Measurements from ENCODE around the gene CPZ.
"Not testable (repeated sequence)": the region's sequence is repeated elsewhere in the genome, so short reads cannot be mapped to it uniquely, and the experiment has no call there.

The CPZ gene

DNA sequence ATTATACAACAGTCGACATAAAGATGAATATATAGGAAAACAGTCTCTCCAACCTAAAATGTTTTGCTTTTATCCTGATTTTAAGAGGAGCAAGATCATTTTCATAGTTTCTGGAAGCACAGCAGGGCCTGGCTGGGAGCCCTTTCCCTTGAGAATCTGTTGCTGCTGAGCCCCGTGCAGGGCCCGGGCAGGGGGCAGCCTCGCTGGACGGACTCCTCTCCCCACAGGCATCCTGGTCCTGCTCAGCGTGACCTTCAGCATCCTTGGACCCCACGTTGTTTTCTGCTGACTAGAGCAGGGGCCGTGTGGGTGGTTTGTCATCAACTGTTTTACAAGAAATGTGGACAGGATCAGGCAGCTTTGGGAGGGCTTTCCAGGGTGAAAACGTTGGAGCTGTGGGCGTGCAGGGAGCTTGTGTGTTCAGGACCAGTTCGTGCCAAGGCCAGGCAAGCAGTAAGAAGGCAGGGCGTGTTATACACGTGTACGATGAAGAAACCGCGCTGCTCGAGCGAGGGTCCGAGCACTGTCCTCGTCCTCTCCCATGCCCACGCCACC, 25.0 kb downstream of the CPZ start:
- no peaks in the 10 kb centered on the region for H3K9me3 ChIP-seq (ENCODE audit: low read length)
- no peaks in the 10 kb centered on the region for H3K4me1 ChIP-seq (ENCODE audit: insufficient read depth, low read length)

DNA sequence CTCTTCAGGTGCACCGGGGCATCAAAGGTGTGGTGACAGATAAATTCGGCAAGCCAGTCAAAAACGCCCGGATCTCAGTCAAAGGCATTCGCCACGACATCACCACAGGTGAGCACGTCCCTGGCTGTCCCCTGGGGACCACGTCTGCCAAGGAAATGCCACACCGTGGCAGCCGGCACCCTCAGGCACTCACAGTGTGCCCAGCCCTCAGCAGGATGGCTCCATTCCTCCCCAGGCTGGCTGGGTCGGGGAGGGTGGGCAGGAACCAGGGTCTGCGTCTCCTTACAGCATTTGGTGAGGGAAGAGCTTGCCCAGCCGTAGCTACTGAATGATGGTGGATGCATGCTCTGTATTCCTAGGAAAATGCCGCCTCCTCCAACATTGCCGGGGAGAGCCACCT, 25.9 kb downstream of the CPZ start:
- Histone ChIP-seq H3K27ac (ENCODE audit: low read depth, low read length) (no peak overlapping the region), H3K4me1 (ENCODE audit: insufficient read depth, low read length) (no peaks in the 10 kb centered on the region), H3K27me3 (ENCODE audit: control insufficient read depth in 1 of 2, insufficient read depth in 2 of 2, low read length in 2 of 2) (no peaks in the 10 kb centered on the region), H3K9ac (ENCODE audit: low read length) (no peak overlapping the region), H3K9me3 (ENCODE audit: low read length) (no peaks in the 10 kb centered on the region), H3K36me3 (ENCODE audit: insufficient read depth, low read length) (no peaks in the 10 kb centered on the region), H3K4me3 (ENCODE audit: low read depth in 1 of 2, low read length in 2 of 2) (no peak overlapping the region)

More for the DNA sequence above, 25.0 kb downstream of the CPZ start:
- H3K9ac ChIP-seq (ENCODE audit: low read length): no peak overlapping the region
- H3K27me3 ChIP-seq (ENCODE audit: control insufficient read depth in 1 of 2, insufficient read depth in 2 of 2, low read length in 2 of 2): no peaks in the 10 kb centered on the region
- no peak overlapping the region for H3K4me3 ChIP-seq (ENCODE audit: low read depth in 1 of 2, low read length in 2 of 2)
- no peaks in the 10 kb centered on the region for H3K36me3 ChIP-seq (ENCODE audit: insufficient read depth, low read length)
- H3K27ac ChIP-seq (ENCODE audit: low read depth, low read length): no peak overlapping the region

DNA sequence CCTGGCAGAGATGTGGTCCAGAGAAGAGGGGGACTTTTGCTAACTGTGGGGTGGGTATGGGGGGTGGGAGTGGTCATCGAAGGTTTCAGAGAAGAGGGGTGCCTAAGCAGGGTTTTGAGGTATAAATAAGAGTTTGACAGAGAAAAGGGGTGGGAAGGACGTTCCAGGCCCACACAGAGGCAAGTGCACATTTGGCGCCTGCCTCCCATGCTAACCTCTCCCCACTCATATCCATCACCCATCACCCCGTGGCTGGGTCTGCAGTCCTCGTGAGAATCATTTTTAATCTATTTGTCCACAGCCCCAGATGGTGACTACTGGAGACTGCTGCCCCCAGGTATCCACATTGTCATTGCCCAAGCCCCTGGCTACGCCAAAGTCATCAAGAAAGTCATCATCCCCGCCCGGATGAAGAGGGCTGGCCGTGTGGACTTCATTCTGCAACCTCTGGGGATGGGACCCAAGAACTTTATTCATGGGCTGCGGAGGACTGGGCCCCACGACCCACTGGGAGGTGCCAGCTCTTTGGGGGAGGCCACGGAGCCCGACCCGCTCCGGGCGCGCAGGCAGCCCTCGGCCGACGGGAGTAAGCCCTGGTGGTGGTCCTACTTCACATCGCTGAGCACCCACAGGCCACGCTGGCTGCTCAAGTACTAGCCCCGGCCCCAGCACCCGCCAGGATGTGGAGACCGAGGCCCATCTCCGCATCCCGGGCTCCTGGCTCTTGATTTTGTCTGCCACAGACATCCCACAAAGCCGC, 26.6 kb downstream of the CPZ start:
- no peak overlapping the region for H3K9ac ChIP-seq (ENCODE audit: low read length)

DNA sequence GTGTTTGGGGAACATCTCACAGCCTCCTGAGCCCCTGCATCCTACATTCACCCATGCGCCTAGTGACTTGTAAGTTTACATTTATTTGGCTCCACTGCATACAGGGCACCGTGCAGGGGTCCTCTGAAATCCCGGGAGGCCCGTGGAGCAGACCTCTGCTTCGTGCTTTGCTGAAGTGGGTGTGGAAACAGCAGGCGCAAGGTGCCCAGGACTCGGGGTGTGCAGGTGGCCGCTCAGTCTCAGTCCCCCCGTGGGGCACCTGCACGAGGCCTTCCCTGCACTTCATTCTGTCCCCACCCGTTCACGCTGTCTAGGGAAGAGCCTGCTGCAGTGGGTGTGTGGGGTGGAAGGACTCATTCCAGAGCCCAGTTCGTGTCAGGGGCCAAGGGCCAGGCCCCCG, 28.6 kb downstream of the CPZ start:
- H3K4me3 ChIP-seq (ENCODE audit: low read depth in 1 of 2, low read length in 2 of 2); H3K27ac ChIP-seq (ENCODE audit: low read depth, low read length); H3K36me3 ChIP-seq (ENCODE audit: insufficient read depth, low read length); H3K4me1 ChIP-seq (ENCODE audit: insufficient read depth, low read length); H3K9me3 ChIP-seq (ENCODE audit: low read length); H3K27me3 ChIP-seq (ENCODE audit: control insufficient read depth in 1 of 2, insufficient read depth in 2 of 2, low read length in 2 of 2); H3K9ac ChIP-seq (ENCODE audit: low read length): not testable (repeated sequence)

More for the DNA sequence above, 26.6 kb downstream of the CPZ start:
- Histone ChIP-seq H3K9me3 (ENCODE audit: low read length) (no peaks in the 10 kb centered on the region), H3K27ac (ENCODE audit: low read depth, low read length) (no peak overlapping the region), H3K36me3 (ENCODE audit: insufficient read depth, low read length) (no peaks in the 10 kb centered on the region), H3K27me3 (ENCODE audit: control insufficient read depth in 1 of 2, insufficient read depth in 2 of 2, low read length in 2 of 2) (no peaks in the 10 kb centered on the region), H3K4me1 (ENCODE audit: insufficient read depth, low read length) (no peaks in the 10 kb centered on the region), H3K4me3 (ENCODE audit: low read depth in 1 of 2, low read length in 2 of 2) (no peak overlapping the region)

DNA sequence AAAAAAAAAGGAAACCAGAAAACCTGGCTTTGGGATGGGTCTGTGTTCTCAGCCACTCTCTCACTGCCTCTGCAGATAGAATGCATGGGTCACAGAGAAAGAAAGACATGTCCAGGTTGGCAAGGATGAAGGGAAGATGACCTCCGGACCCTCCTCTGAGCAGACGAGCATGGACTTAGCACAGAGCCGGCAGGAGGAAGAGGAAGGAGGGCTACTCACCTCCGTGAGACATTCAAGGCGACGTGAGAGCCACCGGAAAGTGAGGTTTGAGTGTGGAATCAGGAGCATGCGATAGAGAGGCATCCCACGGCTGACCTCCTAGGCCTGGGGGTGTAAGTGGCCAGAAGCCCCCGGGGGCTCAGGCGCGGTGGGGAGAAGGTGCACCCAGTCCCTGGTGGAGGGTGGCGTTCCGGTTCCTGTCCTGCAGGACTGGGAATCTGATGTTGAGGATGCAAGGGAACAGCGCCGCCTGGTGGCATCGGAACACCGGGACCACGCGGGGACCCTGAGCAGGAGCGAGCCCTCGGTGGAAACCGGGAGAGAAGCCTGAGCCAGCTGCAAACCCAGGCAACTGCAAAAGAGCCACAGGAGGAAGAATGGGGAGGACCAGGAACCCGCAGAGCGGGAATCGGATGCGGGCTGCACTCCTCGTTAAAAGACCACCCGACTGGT, 32.2 kb downstream of the CPZ start:
- not testable (repeated sequence) for H3K27me3 ChIP-seq (ENCODE audit: control insufficient read depth in 1 of 2, insufficient read depth in 2 of 2, low read length in 2 of 2); H3K4me1 ChIP-seq (ENCODE audit: insufficient read depth, low read length); H3K36me3 ChIP-seq (ENCODE audit: insufficient read depth, low read length); H3K9ac ChIP-seq (ENCODE audit: low read length); H3K27ac ChIP-seq (ENCODE audit: low read depth, low read length); H3K4me3 ChIP-seq (ENCODE audit: low read depth in 1 of 2, low read length in 2 of 2); H3K9me3 ChIP-seq (ENCODE audit: low read length)

DNA sequence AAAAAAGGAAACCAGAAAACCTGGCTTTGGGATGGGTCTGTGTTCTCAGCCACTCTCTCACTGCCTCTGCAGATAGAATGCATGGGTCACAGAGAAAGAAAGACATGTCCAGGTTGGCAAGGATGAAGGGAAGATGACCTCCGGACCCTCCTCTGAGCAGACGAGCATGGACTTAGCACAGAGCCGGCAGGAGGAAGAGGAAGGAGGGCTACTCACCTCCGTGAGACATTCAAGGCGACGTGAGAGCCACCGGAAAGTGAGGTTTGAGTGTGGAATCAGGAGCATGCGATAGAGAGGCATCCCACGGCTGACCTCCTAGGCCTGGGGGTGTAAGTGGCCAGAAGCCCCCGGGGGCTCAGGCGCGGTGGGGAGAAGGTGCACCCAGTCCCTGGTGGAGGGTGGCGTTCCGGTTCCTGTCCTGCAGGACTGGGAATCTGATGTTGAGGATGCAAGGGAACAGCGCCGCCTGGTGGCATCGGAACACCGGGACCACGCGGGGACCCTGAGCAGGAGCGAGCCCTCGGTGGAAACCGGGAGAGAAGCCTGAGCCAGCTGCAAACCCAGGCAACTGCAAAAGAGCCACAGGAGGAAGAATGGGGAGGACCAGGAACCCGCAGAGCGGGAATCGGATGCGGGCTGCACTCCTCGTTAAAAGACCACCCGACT, 37.8 kb downstream of the CPZ start:
- not testable (repeated sequence) for H3K4me1 ChIP-seq (ENCODE audit: insufficient read depth, low read length); H3K27me3 ChIP-seq (ENCODE audit: control insufficient read depth in 1 of 2, insufficient read depth in 2 of 2, low read length in 2 of 2); H3K4me3 ChIP-seq (ENCODE audit: low read depth in 1 of 2, low read length in 2 of 2); H3K9me3 ChIP-seq (ENCODE audit: low read length); H3K9ac ChIP-seq (ENCODE audit: low read length); H3K36me3 ChIP-seq (ENCODE audit: insufficient read depth, low read length); H3K27ac ChIP-seq (ENCODE audit: low read depth, low read length)

DNA sequence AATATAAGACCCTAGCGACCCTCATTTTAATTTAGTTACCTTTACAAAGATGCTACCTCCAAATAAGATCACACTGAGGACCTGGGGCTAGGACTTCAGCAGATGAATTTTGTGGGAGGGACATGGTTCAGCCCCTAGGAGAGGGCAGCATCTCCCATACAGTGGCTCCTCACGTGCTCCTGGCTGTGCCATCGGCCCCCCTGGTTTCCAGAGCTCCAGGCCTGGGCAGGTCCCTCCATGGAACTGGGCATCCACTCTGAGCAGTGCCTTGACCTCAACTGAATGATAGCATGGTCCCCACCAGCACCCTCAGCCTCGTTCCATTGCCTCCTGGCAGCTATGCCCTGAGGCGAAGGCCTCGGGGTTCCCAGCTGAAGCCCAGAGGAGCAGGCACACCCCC, 39.3 kb downstream of the CPZ start:
- H3K4me3 ChIP-seq (ENCODE audit: low read depth in 1 of 2, low read length in 2 of 2); H3K4me1 ChIP-seq (ENCODE audit: insufficient read depth, low read length); H3K36me3 ChIP-seq (ENCODE audit: insufficient read depth, low read length); H3K27ac ChIP-seq (ENCODE audit: low read depth, low read length); H3K9ac ChIP-seq (ENCODE audit: low read length); H3K27me3 ChIP-seq (ENCODE audit: control insufficient read depth in 1 of 2, insufficient read depth in 2 of 2, low read length in 2 of 2); H3K9me3 ChIP-seq (ENCODE audit: low read length): not testable (repeated sequence)

DNA sequence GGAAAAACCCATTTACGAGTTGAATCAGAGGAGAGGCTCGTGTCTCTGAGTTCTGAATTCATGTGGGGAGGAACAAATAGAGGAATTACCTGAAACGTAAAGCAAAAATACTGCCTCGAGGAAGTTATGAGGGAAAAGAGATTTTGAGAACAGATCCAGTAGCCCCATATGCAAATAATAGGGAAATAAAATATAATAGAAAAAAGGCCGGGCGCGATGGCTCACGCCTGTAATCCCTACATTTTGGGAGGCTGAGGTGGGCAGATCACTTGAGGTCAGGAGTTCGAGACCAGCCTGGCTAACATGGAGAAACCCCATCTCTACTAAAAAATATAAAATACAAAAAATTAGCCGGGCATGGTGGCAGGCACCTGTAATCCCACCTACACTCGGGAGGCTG, 42.2 kb downstream of the CPZ start:
- not testable (repeated sequence) for H3K9ac ChIP-seq (ENCODE audit: low read length); H3K9me3 ChIP-seq (ENCODE audit: low read length); H3K27me3 ChIP-seq (ENCODE audit: control insufficient read depth in 1 of 2, insufficient read depth in 2 of 2, low read length in 2 of 2); H3K4me1 ChIP-seq (ENCODE audit: insufficient read depth, low read length); H3K36me3 ChIP-seq (ENCODE audit: insufficient read depth, low read length); H3K27ac ChIP-seq (ENCODE audit: low read depth, low read length); H3K4me3 ChIP-seq (ENCODE audit: low read depth in 1 of 2, low read length in 2 of 2)

DNA sequence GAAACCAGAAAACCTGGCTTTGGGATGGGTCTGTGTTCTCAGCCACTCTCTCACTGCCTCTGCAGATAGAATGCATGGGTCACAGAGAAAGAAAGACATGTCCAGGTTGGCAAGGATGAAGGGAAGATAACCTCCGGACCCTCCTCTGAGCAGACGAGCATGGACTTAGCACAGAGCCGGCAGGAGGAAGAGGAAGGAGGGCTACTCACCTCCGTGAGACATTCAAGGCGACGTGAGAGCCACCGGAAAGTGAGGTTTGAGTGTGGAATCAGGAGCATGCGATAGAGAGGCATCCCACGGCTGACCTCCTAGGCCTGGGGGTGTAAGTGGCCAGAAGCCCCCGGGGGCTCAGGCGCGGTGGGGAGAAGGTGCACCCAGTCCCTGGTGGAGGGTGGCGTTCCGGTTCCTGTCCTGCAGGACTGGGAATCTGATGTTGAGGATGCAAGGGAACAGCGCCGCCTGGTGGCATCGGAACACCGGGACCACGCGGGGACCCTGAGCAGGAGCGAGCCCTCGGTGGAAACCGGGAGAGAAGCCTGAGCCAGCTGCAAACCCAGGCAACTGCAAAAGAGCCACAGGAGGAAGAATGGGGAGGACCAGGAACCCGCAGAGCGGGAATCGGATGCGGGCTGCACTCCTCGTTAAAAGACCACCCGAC, 43.5 kb downstream of the CPZ start:
- not testable (repeated sequence) for H3K27ac ChIP-seq (ENCODE audit: low read depth, low read length); H3K36me3 ChIP-seq (ENCODE audit: insufficient read depth, low read length); H3K27me3 ChIP-seq (ENCODE audit: control insufficient read depth in 1 of 2, insufficient read depth in 2 of 2, low read length in 2 of 2); H3K9me3 ChIP-seq (ENCODE audit: low read length); H3K9ac ChIP-seq (ENCODE audit: low read length); H3K4me3 ChIP-seq (ENCODE audit: low read depth in 1 of 2, low read length in 2 of 2); H3K4me1 ChIP-seq (ENCODE audit: insufficient read depth, low read length)

DNA sequence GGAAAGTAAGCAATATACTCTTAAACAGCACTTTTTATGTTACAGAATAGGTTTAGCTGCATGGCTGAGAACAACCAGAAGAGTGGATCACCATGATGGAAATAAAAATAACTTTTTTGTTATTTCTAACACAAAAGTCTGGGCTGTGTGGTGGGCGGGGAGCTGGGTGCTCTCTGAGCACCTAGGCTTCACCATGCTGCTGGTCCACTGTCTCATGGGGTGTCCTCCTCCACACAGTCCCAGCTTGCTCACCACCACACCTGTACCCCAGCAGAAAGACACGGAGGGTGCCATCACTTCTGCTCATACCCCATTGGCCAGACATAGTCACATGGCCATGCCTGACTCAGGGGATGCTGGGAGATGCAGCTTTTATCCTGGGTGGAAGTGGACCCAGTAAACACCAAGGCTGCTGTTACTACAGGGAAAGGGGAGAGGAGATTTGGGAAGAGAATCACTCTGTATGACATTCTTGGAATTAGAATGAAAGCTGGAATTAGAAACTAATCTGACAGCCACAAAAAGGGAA, 45.0 kb downstream of the CPZ start:
- Histone ChIP-seq H3K9me3 (ENCODE audit: low read length) (no peaks in the 10 kb centered on the region), H3K9ac (ENCODE audit: low read length) (no peak overlapping the region), H3K4me3 (ENCODE audit: low read depth in 1 of 2, low read length in 2 of 2) (no peak overlapping the region), H3K4me1 (ENCODE audit: insufficient read depth, low read length) (no peaks in the 10 kb centered on the region), H3K27ac (ENCODE audit: low read depth, low read length) (no peak overlapping the region), H3K36me3 (ENCODE audit: insufficient read depth, low read length) (no peaks in the 10 kb centered on the region), H3K27me3 (ENCODE audit: control insufficient read depth in 1 of 2, insufficient read depth in 2 of 2, low read length in 2 of 2) (peaks cover 0 to 4% of the 10 kb centered on the region in 2 donors)

DNA sequence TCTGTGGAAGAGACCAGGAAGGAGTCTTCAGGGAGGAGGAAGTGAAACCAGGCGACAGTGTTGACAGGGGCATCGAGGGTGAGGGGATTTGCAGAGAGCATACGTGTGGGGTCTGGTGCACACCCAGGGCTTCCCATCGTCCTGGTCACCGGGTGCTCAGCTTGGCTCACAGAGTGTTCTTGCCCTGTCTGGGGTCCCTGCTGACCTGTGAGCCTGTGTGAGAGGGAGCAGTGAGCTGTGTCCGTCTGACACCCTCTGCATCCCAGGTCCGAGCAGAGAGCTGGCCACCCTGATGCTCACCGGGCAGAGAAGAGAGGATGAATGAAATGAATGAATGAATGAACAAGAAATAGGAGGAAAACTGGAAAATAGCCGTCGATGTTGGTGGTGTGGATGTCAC, 46.5 kb downstream of the CPZ start:
- H3K36me3 ChIP-seq (ENCODE audit: insufficient read depth, low read length): no peaks in the 10 kb centered on the region
- no peak overlapping the region for H3K4me3 ChIP-seq (ENCODE audit: low read depth in 1 of 2, low read length in 2 of 2)

More for the DNA sequence above, 46.5 kb downstream of the CPZ start:
- no peak overlapping the region for H3K9ac ChIP-seq (ENCODE audit: low read length)
- H3K27ac ChIP-seq (ENCODE audit: low read depth, low read length): no peak overlapping the region
- no peaks in the 10 kb centered on the region for H3K4me1 ChIP-seq (ENCODE audit: insufficient read depth, low read length)
- H3K9me3 ChIP-seq (ENCODE audit: low read length): no peaks in the 10 kb centered on the region
- peaks cover 0 to 4% of the 10 kb centered on the region in 2 donors for H3K27me3 ChIP-seq (ENCODE audit: control insufficient read depth in 1 of 2, insufficient read depth in 2 of 2, low read length in 2 of 2)
